Prostate gland (tissue), 2 donors: ENCODE measurements around the gene GUCY1A2.

Source experiments
- POLR2A ChIP-seq: fragments of 450-650 bp; IDR thresholded peaks from one replicate; pipeline ENCODE4 v1.6.1; 2016; ENCODE audit warnings: antibody characterized with exemption, mild to moderate bottlenecking
- TF ChIP-seq, protein P1 (sequence below), 4 experiments: fragments of 200-600 bp in 2 of 4; fragments of 450-650 bp in 2 of 4; sonication (generic) in 2 of 4; IDR thresholded peaks; 1 replicate in 3 of 4; 2 replicates in 1 of 4; pipeline ENCODE4 v1.5.1; 2016 to 2019; ENCODE audit warnings: antibody characterized with exemption in 4 of 4, mild to moderate bottlenecking in 2 of 4, moderate library complexity in 2 of 4

DNA sequence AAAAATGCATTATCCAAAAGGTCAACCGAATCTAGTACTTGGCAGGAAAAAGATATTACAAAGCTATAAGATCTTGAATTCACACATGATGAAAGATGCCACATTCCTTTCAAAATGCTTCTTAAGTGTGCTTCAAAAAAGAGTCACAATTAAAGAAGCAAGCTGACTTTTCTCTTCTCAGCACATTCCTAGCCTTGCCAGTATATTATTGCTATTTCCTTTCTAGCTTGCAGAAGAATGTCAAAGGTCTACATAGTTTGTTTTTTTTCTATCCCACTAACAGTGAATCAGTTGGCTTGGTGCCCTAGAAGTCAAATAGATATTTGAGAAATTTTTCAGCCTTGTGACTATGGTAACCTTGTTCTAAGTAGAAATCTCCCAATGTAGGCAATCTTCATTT lies 56.8 kb downstream of the GUCY1A2 start:
- TF ChIP-seq, protein P1, sequence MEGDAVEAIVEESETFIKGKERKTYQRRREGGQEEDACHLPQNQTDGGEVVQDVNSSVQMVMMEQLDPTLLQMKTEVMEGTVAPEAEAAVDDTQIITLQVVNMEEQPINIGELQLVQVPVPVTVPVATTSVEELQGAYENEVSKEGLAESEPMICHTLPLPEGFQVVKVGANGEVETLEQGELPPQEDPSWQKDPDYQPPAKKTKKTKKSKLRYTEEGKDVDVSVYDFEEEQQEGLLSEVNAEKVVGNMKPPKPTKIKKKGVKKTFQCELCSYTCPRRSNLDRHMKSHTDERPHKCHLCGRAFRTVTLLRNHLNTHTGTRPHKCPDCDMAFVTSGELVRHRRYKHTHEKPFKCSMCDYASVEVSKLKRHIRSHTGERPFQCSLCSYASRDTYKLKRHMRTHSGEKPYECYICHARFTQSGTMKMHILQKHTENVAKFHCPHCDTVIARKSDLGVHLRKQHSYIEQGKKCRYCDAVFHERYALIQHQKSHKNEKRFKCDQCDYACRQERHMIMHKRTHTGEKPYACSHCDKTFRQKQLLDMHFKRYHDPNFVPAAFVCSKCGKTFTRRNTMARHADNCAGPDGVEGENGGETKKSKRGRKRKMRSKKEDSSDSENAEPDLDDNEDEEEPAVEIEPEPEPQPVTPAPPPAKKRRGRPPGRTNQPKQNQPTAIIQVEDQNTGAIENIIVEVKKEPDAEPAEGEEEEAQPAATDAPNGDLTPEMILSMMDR (IDR thresholded peaks at IDR 0.05): no peak
- no peak for TF ChIP-seq POLR2A
